Esophagus squamous epithelium (tissue), 5 donors: ENCODE results near the gene TRAF3. TPM values are rescaled to one million over a fixed set of nuclear protein-coding genes. Genes with fewer than 3 reads are reported as not detected.

Experiments
- DNase-seq: peaks from one replicate; lab custom pipeline; 2025; lab: John Stamatoyannopoulos, UW
- H3K27ac ChIP-seq, 4 donors: fragments of 200-600 bp; sonication (generic); one replicate each; pipeline ENCODE4 v1.5.1; 2016 to 2019; ENCODE audit warnings: mild to moderate bottlenecking in 1 of 4
- H3K27me3 ChIP-seq, 4 donors: fragments of 200-600 bp; sonication (generic); 1 replicate in 3 of 4; 2 replicates in 1 of 4; pipeline versions ENCODE4 v1.5.1 to v1.6.0; 2017 to 2021; ENCODE audit warnings: antibody characterized with exemption in 1 of 4
- H3K36me3 ChIP-seq, 3 donors: fragments of 200-600 bp; sonication (generic); one replicate each; pipeline ENCODE4 v1.5.1; 2016 to 2019
- H3K4me1 ChIP-seq, 3 donors: fragments of 200-600 bp; sonication (generic); one replicate each; pipeline ENCODE4 v1.5.1; 2017 to 2019
- H3K4me3 ChIP-seq, 4 donors: fragments of 200-600 bp; sonication (generic); 1 replicate in 3 of 4; 2 replicates in 1 of 4; pipeline ENCODE4 v1.5.1; 2016 to 2019; ENCODE audit warnings: mild to moderate bottlenecking in 2 of 4, moderate library complexity in 1 of 4
- H3K9me3 ChIP-seq, 3 donors: fragments of 200-600 bp; sonication (generic); one replicate each; pipeline ENCODE4 v1.5.1; 2016 to 2019
- POLR2A ChIP-seq, 4 donors: fragments of 450-650 bp; IDR thresholded peaks; one replicate each; pipeline ENCODE4 v1.6.1; 2017; ENCODE audit warnings: antibody characterized with exemption in 4 of 4, mild to moderate bottlenecking in 4 of 4, moderate library complexity in 3 of 4
- WGBS, 2 donors: methylation state at CpG; one replicate each; pipeline ENCODE4 v1.1.5; 2018; 5-methylcytosine and 5-hydroxymethylcytosine counted together
- intact Hi-C: fragments of 100-400 bp; cut with DNase I; formaldehyde crosslinking; loops from one replicate; pipeline ENCODE4 v1.15.0; 2022
- total RNA-seq, 4 donors: library from RNA; depleted of rRNA; stranded (reverse); fragments of >200 nt; gene quantifications; one replicate each; pipeline ENCODE4 v1.1.0, GENCODE V29; 2016
- TF ChIP-seq, protein P1 (sequence below), 6 experiments: fragments of 450-650 bp in 4 of 6; fragments of 200-600 bp in 2 of 6; sonication (generic) in 2 of 6; IDR thresholded peaks; one replicate each; pipeline ENCODE4 v1.5.1; 2016 to 2019; ENCODE audit warnings: antibody characterized with exemption in 6 of 6, mild to moderate bottlenecking in 4 of 6, moderate library complexity in 4 of 6
- donor health status: DM: yes; HTN: yes; CAD: no.

The TRAF3 gene, protein sequence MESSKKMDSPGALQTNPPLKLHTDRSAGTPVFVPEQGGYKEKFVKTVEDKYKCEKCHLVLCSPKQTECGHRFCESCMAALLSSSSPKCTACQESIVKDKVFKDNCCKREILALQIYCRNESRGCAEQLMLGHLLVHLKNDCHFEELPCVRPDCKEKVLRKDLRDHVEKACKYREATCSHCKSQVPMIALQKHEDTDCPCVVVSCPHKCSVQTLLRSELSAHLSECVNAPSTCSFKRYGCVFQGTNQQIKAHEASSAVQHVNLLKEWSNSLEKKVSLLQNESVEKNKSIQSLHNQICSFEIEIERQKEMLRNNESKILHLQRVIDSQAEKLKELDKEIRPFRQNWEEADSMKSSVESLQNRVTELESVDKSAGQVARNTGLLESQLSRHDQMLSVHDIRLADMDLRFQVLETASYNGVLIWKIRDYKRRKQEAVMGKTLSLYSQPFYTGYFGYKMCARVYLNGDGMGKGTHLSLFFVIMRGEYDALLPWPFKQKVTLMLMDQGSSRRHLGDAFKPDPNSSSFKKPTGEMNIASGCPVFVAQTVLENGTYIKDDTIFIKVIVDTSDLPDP
- 10 to 100 TPM; 11.2 to 19.3 (median 13.2) TPM for total RNA-seq

DNA sequence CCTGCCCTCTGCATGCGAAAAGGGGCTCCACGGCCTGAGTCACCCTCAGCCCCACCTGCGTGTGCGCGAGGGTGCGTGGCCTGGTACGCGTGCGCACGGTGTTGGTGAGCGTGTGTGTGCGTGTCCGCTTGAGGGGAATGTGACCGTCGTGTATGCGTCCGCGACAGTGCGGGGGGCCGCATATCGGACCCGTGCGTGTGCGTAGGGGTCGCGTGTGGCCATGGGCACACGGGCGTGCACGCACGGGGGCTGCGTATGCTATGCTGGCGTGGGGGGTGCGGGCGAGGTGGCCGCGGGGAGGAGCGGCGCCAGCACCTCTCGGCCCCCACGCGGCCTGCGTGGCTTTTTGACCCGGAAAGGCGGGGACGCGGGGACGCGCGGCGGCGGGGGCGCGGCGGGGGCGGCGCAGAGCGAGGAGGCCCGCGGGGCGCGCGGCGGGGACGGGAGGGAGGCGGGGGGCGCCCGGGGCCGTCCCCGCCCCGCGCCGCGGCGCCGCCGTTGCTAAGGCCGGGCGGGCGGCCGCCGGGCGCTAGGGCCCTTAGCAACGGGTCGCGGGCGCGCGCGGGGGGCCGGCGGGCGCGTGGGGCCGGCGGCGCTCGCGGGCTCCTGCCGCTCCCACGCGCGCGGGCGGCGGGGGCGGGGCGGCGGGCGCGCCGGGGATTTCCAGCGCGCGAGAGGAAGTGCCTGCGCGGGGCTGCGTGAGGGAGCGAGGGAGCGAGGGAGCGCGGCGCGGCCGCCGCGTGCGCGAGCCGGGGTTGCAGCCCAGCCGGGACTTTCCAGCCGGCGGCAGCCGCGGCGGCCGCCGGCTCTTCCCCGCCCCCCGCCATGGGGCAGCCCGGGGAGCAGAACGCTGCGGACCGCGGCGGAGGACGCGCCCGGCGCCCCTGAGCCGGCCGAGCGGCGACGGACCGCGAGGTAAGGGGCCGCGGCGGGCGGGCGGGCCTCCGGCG lies at the start of gene TRAF3:
TRAF3 (plus strand) TSS at position 689 of the 950 bp plus-strand sequence. CDS start 92,753 bp downstream, outside the sequence.
- Histone ChIP-seq H3K27me3 (no peaks in the 10 kb centered on the region), H3K9me3 (no peaks in the 10 kb centered on the region), H3K4me3 (peak within 1 kb of the TSS; percentile 64 to 99 (median 96)), H3K36me3 (no peaks in the 10 kb centered on the region), H3K27ac (peak within 1 kb of the TSS; percentile 74 to 93 (median 90)), H3K4me1 (peaks cover 9 to 55% (median 17%) of the 10 kb centered on the region in 3 donors)
- peak in 2 of 4 donors; percentile 14 to 37 for TF ChIP-seq POLR2A (IDR thresholded peaks at IDR 0.05)
- TF ChIP-seq, protein P1, sequence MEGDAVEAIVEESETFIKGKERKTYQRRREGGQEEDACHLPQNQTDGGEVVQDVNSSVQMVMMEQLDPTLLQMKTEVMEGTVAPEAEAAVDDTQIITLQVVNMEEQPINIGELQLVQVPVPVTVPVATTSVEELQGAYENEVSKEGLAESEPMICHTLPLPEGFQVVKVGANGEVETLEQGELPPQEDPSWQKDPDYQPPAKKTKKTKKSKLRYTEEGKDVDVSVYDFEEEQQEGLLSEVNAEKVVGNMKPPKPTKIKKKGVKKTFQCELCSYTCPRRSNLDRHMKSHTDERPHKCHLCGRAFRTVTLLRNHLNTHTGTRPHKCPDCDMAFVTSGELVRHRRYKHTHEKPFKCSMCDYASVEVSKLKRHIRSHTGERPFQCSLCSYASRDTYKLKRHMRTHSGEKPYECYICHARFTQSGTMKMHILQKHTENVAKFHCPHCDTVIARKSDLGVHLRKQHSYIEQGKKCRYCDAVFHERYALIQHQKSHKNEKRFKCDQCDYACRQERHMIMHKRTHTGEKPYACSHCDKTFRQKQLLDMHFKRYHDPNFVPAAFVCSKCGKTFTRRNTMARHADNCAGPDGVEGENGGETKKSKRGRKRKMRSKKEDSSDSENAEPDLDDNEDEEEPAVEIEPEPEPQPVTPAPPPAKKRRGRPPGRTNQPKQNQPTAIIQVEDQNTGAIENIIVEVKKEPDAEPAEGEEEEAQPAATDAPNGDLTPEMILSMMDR (IDR thresholded peaks at IDR 0.05), result no peak
- intact Hi-C loops, result no loop called here
- WGBS, 2 donors, result 30 to 79% methylated on average over 11 to 51 of the region's 163 CpGs
- no peak for DNase-seq

DNA sequence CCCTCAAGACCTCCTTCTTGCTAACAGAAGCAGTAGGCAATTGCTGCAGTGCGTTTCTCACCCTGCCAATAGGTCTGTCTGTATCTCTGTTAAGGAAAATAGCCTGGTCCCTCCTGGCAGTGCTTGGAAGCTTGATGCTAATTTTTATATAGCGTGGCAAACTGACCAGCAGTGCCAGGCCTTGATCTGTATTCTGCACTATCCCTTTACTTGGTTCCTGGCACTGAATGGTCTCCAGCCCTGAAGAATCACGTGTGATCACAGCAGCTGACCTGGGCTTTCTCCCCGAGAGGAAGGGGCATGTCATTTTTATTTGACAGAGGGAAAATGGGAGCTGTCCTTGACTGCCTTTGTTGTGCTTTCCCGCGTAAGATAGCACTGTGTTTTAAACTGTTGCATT lies 48.7 kb upstream of the TRAF3 start:
- Histone ChIP-seq H3K27ac (no peak overlapping the region), H3K27me3 (no peaks in the 10 kb centered on the region), H3K36me3 (peaks cover 14 to 98% (median 14%) of the 10 kb centered on the region in 3 donors), H3K4me1 (no peaks in the 10 kb centered on the region), H3K4me3 (no peak overlapping the region), H3K9me3 (no peaks in the 10 kb centered on the region)
- intact Hi-C loops, result no loop called here
- DNase-seq, result no peak
- WGBS, 2 donors, result 85 to 87% methylated on average over 5 to 6 of the region's 6 CpGs
- TF ChIP-seq POLR2A (IDR thresholded peaks at IDR 0.05), result no peak
- TF ChIP-seq, protein P1 (IDR thresholded peaks at IDR 0.05), result no peak

DNA sequence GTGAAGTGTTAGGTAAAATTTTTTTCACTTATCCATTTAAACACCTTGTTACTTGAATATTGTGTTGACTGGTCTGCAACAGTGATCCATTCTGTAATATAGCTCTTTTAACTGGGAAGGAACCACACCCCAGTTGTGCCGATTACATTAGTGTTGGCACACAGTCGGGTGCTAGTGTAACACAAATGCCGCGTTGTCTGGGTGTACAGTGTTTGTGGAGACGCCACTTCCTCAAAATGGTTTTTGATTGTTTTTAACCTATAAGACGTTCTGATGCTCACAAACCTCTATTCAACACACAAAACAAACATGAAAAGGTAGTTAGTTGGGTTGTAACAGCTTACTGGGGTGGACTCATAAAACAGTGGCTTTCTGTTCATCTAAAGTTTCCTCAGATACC lies 48.0 kb upstream of the TRAF3 start:
- H3K36me3 ChIP-seq, result peaks cover 10 to 98% (median 11%) of the 10 kb centered on the region in 3 donors
- no peak for DNase-seq

DNA sequence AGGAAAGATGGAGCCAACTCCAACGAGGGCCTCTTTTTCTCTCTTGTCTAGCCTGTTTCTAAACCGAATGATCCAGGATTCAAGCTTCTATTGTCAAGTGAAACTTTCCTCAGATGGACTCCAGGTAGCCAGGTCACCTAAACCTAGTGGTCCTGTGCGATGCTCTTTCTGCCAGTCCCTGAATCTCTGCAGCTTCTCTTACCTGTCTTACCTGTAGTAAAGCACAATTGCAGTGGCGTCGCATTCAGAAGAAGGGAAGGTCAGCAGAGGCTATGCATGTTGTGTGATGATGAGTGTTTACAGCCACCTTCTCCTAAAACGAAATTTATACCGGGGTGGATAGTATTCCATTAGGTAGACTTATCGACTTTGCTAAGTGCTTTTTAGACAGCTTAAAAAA lies 47.4 kb upstream of the TRAF3 start:
- 78 to 91% methylated on average over 5 to 8 of the region's 8 CpGs for WGBS, 2 donors
- Histone ChIP-seq H3K36me3 (peaks cover 7 to 97% (median 7%) of the 10 kb centered on the region in 3 donors), H3K9me3 (no peaks in the 10 kb centered on the region), H3K27ac (no peak overlapping the region), H3K4me1 (no peaks in the 10 kb centered on the region), H3K4me3 (no peak overlapping the region), H3K27me3 (no peaks in the 10 kb centered on the region)
- TF ChIP-seq POLR2A (IDR thresholded peaks at IDR 0.05), result no peak
- TF ChIP-seq, protein P1 (IDR thresholded peaks at IDR 0.05), result no peak
- intact Hi-C loops, result no loop called here
- no peak for DNase-seq

More for the DNA sequence above, 48.0 kb upstream of the TRAF3 start:
- no peaks in the 10 kb centered on the region for H3K27me3 ChIP-seq
- intact Hi-C loops, result no loop called here
- H3K9me3 ChIP-seq, result no peaks in the 10 kb centered on the region
- H3K4me3 ChIP-seq, result no peak overlapping the region
- no peak overlapping the region for H3K27ac ChIP-seq
- H3K4me1 ChIP-seq, result no peaks in the 10 kb centered on the region
- WGBS, 2 donors, result 64 to 84% methylated on average over 6 of the region's 6 CpGs
- TF ChIP-seq POLR2A (IDR thresholded peaks at IDR 0.05), result no peak
- TF ChIP-seq, protein P1 (IDR thresholded peaks at IDR 0.05), result no peak
